Psoas muscle (tissue), 8 donors: ENCODE measurements around the gene CARS2. TPM values are rescaled to one million over a fixed set of nuclear protein-coding genes. Genes with fewer than 3 reads are reported as not detected.
A peak's percentile ranks its signal among the peaks of the same experiment; 100 is the strongest.

Experiments used
- ATAC-seq, 4 donors: fragments of 200-7000 bp; cut with Tn5 transposase; one replicate each; pipeline ENCODE4 v1.9.1; 2020; ENCODE audit warnings: moderate library complexity in 3 of 4, mild to moderate bottlenecking in 2 of 4
- DNase-seq, 2 donors: peaks; one replicate each; pipeline ENCODE4 v3.0.0-alpha.2; 2020
- H3K27ac ChIP-seq: fragments of 200-600 bp; one replicate; pipeline ENCODE4 v1.8.0; 2022
- H3K27me3 ChIP-seq, 3 donors: fragments of 200-600 bp in 1 of 3; one replicate each; pipeline versions ENCODE4 v1.6.1 to v1.8.0; 2013 to 2022; ENCODE audit warnings: low read length in 2 of 3, mild to moderate bottlenecking in 2 of 3, moderate library complexity in 1 of 3; ENCODE audit not compliant: insufficient read depth in 3 of 3
- H3K36me3 ChIP-seq, 2 donors: fragments of 200-600 bp in 1 of 2; one replicate each; pipeline versions ENCODE4 v1.6.1 to v1.8.0; 2013 to 2022; ENCODE audit warnings: low read depth in 1 of 2, mild to moderate bottlenecking in 1 of 2, moderate library complexity in 1 of 2; ENCODE audit not compliant: insufficient read depth in 1 of 2
- H3K4me1 ChIP-seq: fragments of 200-600 bp; one replicate; pipeline ENCODE4 v1.8.0; 2022
- H3K4me3 ChIP-seq: fragments of 200-600 bp; one replicate; pipeline ENCODE4 v1.8.0; 2022; ENCODE audit warnings: mild to moderate bottlenecking
- H3K9me3 ChIP-seq: fragments of 200-600 bp; one replicate; pipeline ENCODE4 v1.8.0; 2022
- CTCF ChIP-seq: fragments of 200-600 bp; IDR thresholded peaks from one replicate; pipeline ENCODE4 v1.8.0; 2022; ENCODE audit warnings: antibody characterized with exemption
- WGBS, 3 donors: extraction: QIAGEN DNeasy Blood & Tissue Kit; methylation state at CpG; one replicate each; pipeline versions ENCODE4 v1.1.6 to v1.1.7; 2013; 5-methylcytosine and 5-hydroxymethylcytosine counted together
- intact Hi-C, 2 donors: fragments of 100-400 bp; cut with DNase I; formaldehyde crosslinking; loops; one replicate each; pipeline versions ENCODE4 v1.11.0 to v1.14.2; 2022
- polyA plus RNA-seq, 3 donors: library from polyadenylated mRNA; stranded (reverse); fragments of 200-250 nt; gene quantifications; one replicate each; pipeline ENCODE4 v1.2.3, GENCODE V29; 2013
- total RNA-seq, 4 donors: library from RNA; stranded (reverse); fragmentation: NEBNext Ultra II Directional in 2 of 4; extraction: Animal tissue kit (Norgen Biotek cat#: 25700) in 2 of 4; gene quantifications; one replicate each; pipeline versions ENCODE4 v1.2.1 to v1.2.4, GENCODE V29; 2021 to 2023
- donor health status: healthy with polysubstance abuse.
- donor health status: DM: no; HTN: no; CAD: no; lungs with moderate emphysema.
- donor health status: Bipolar disorder and iron deficiency.
- donor health status: healthy.
- donor health status: DM: yes; HTN: yes; CAD: no.
- donor health status: DM: no; HTN: no; CAD: no.
- donor health status: DM: no; HTN: no; CAD: no.
- donor health status: DM: yes; HTN: yes; CAD: no.

The CARS2 gene
- total and polyA plus RNA-seq, 7 donors, result 41.3 to 85.2 (median 56.3) TPM

DNA sequence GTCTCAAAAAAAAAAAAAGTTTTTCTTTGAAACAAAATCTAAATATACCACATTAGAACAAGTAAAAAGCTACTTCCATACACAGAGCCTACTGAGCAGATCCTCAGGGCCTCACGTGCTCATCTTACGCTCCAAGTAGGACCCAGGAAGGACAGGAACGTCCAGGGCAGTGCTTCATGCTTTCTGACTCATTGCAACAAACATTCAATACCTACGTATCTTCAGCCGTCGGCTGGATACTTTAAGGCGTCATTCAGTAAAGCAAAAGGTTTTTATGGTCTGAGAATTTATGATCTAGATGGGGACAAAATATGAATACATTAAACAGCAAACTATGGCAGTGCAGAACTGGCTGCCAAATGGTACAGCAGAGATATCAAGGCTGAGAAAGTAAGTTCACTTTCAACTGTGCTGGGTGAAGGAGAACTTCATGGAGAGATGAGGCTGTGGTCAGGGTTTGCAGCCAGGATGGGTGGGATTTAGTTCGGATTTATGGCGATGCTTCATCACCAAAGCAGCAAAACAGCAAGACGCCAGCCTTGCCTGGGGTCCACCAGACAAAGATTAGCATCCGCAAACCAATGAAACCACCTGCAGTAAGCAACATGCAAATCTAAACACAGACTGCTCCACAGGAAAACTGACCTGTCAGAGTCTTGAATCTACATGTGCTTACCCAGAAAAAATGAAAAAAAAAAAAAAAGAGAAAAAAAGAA is 20.5 kb downstream of the CARS2 start:
- no peak for TF ChIP-seq CTCF
- ATAC-seq (no peak), DNase-seq (no peak)
- Histone ChIP-seq H3K9me3 (no peaks in the 10 kb centered on the region), H3K4me1 (peaks cover 14% of the 10 kb centered on the region), H3K4me3 (no peak overlapping the region), H3K27me3 (no peaks in the 10 kb centered on the region), H3K27ac (no peak overlapping the region), H3K36me3 (peaks cover 10 to 83% of the 10 kb centered on the region in 2 donors)
- WGBS, 3 donors, result 83 to 87% (median 86%) methylated on average over 11 of the region's 11 CpGs
- intact Hi-C loops, result loop anchor here in 1 of 2 donors (2.0 kb wide), 1 partner anchor 133 kb away; no protein-coding TSS in a partner anchor

DNA sequence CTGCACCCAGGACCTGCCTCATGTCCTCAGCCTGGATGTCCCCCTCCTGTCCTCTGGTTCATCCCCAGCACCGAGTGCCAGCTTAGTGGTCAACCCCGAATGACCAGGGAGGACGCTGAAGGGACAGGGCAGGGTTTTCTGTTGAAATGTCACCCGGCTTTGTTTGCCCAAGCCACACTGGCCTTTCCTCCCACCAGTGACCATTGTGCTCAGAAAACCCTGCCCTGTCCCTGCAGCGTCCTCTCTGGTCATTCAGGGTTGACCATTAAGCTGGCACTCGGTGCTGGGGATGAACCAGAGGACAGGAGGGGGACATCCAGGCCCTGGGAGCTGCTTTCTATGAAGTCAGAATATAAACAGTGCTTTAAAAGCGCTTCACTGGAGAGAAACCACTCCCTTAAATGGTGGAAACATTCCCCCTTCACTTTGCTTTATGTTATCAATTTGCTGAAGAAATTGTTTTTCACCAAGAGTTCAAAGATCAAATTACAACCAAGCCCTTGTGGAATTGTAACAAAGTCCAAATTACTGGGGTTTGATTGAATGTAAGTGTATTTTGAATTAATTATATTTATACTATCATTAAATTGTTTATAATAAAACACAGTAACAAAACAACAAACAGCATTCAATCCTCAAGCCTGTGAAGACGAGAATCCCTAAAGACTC is 21.4 kb downstream of the CARS2 start:
- H3K4me1 ChIP-seq, result peaks cover 11% of the 10 kb centered on the region
- H3K9me3 ChIP-seq, result no peaks in the 10 kb centered on the region
- H3K4me3 ChIP-seq, result no peak overlapping the region
- H3K27me3 ChIP-seq, result no peaks in the 10 kb centered on the region
- TF ChIP-seq CTCF, result no peak
- peaks cover 10 to 86% of the 10 kb centered on the region in 2 donors for H3K36me3 ChIP-seq
- WGBS, 3 donors, result 84 to 89% (median 88%) methylated on average over 8 of the region's 8 CpGs
- ATAC-seq (no peak), DNase-seq (no peak)
- intact Hi-C loops, result loop anchor here in 1 of 2 donors (2.0 kb wide), 1 partner anchor 134 kb away; no protein-coding TSS in a partner anchor
- H3K27ac ChIP-seq, result no peak overlapping the region

DNA sequence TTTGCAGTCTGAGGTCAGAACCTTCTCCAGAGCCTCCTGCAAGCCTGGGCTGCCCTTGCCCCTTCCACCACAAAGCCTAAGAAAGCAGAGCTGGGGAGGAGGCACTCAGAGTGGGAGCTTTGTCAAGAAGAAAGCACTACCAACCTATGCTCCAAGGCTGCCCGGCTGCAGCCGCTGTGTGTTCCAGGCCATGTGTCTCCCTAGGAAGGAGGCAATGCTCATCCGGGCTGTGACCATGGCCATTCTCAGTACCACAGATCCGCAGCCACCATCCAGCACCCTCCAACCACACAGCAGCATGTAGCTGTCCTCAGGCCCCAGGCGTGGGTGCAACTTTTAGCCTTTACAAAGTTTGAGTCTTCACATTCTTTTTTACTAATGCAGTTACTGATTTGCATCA is 22.0 kb downstream of the CARS2 start:
- Histone ChIP-seq H3K27ac (no peak overlapping the region), H3K36me3 (peaks cover 10 to 90% of the 10 kb centered on the region in 2 donors), H3K4me1 (peaks cover 11% of the 10 kb centered on the region), H3K27me3 (no peaks in the 10 kb centered on the region), H3K4me3 (no peak overlapping the region), H3K9me3 (no peaks in the 10 kb centered on the region)
- TF ChIP-seq CTCF, result no peak
- intact Hi-C loops, result loop anchor here in 1 of 2 donors (2.0 kb wide), 1 partner anchor 135 kb away; no protein-coding TSS in a partner anchor
- no peak for DNase-seq
- 92 to 97% (median 92%) methylated on average over 5 of the region's 5 CpGs for WGBS, 3 donors
- ATAC-seq, result no peak

DNA sequence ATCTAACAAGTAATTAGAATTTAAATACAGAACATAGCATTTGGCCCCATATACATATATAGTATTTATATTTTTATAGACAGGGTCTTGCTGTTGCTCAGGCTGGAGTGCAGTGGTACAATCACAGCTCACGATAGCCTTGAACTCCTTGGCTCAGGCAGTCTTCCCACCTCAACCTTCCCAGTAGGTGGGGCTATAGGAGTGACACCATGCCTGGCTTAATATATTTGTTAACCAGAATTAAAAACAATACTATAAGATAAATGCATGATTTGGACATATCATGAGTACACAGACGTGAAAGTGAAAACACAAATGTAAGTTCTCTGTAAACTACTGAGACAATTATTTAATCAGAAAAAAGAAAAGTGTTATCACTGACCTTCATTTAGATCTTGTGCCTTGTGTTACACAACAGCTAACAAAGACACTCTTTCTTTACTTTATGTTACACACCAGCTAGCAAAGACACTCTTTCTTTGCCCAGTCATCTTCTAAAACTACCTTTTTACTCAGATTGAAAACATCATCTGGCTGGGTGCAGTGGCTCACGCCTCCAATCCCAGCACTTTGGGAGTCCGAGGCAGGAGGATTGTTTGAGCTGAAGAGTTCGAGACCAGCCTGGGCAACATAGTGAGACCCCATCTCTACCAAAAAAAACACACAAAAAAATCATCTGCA is 22.6 kb downstream of the CARS2 start:
- 79 to 88% (median 80%) methylated on average over 5 of the region's 5 CpGs for WGBS, 3 donors
- Histone ChIP-seq H3K4me1 (peaks cover 11% of the 10 kb centered on the region), H3K27me3 (no peaks in the 10 kb centered on the region), H3K36me3 (peaks cover 10 to 92% of the 10 kb centered on the region in 2 donors), H3K27ac (no peak overlapping the region), H3K9me3 (no peaks in the 10 kb centered on the region), H3K4me3 (no peak overlapping the region)
- intact Hi-C loops, result no loop called here
- DNase-seq (no peak), ATAC-seq (peak; percentile 45 to 74 (median 67))
- peak; percentile 77 for TF ChIP-seq CTCF
